ENCODE measurements around the gene PIPOX. TPM values are rescaled to one million over a fixed set of nuclear protein-coding genes. Genes with fewer than 3 reads are reported as not detected.

The PIPOX gene, protein sequence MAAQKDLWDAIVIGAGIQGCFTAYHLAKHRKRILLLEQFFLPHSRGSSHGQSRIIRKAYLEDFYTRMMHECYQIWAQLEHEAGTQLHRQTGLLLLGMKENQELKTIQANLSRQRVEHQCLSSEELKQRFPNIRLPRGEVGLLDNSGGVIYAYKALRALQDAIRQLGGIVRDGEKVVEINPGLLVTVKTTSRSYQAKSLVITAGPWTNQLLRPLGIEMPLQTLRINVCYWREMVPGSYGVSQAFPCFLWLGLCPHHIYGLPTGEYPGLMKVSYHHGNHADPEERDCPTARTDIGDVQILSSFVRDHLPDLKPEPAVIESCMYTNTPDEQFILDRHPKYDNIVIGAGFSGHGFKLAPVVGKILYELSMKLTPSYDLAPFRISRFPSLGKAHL
- 1 to 10 TPM; 1.2 to 2.1 TPM for total RNA-seq
- long read RNA-seq, donor 1, partial matches to known transcripts: 0 of 1 reads
- long read RNA-seq, donor 1, other reads (novel, unspliced or antisense): 1 of 1 reads
- long read RNA-seq, donor 2, partial matches to known transcripts: 0 of 1 reads
- long read RNA-seq, donor 2, other reads (novel, unspliced or antisense): 1 of 1 reads

DNA sequence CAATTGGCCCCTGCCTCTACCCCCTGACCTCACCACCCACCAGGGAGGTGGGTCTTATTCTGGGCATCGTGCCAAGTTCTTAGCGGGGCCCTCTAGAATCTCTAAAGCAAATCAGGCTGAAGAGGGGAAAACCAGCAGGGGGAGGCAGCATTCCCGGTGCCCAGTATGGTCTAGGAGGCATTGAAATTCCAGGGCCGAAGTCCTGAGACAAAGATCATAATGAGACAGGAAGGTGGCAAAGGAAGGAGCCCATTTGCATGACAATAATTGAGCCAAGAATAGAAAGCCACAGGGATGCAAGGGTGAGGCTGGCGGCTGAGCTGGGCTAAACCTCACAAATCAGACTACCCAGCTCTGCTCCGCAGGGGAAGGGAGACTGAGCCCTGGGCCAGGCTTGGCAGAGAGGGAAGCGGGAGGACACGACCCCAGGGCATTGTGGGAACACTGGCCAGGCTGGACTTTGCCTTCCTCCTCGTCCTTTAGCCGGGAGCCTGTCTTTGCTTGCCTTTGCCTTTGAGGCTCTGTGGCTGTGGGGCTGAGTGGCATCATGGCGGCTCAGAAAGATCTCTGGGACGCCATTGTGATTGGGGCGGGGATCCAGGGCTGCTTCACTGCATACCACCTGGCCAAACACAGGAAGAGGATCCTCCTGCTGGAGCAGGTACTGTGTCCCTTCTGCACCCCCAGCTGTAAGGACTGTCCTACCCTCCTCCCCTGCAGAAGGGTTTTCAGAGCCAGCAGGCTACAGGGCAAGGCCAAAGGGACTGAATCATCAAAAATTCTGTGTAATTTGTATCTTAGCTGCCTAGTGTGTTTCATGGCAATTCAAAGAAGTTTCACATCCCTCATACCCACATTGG is at the start of gene PIPOX:
PIPOX (plus strand) TSS at position 463 of the 860 bp plus-strand sequence; CDS start at position 548, 85 bp downstream.
- intact Hi-C loops (cut with DNase I): loop anchor here in 1 of 2 donors (1.0 kb wide), 1 partner anchor 35 kb away; no protein-coding TSS in a partner anchor
- DNase-seq (ENCODE audit: low spot score): no peak

DNA sequence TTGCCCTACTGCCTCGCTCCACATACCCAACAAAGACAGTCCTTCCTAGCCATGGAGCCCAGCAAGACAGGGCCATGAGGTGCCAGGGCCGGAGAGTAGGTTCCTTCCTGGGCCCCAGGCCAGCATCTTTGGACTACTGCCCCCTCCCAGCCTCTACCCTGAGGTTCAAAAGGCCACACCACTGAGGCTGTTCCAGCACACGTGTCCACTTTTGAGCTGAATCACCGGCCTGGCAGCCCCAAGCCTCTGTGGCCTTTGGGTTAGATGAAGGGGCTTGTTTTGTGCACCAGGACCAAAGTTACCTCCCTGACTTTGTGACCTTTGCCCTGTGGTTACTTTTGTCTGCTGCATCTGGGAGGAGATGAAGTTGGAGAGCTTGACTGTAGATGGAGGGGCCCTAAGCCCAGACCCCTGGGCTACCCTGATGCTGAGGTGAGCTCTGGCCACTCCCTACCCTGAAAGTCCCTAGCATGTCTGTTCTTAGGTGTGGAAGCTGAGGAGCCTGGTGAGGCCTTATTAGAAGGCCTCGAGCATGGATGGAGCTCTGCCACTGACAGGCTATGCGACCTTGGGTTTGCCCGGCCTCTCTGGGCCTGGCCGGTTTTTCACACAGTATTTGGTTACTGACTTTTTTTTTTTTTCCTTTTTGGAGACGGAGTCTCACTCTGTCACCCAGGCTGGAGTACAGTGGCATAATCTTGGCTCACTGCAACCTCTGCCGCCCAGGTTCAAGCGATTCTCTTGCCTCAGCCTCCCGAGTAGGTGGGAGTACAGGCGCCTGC is 49.1 kb upstream of the PIPOX start:
- no peak for DNase-seq (ENCODE audit: low spot score)
- intact Hi-C loops (cut with DNase I): no loop called here

DNA sequence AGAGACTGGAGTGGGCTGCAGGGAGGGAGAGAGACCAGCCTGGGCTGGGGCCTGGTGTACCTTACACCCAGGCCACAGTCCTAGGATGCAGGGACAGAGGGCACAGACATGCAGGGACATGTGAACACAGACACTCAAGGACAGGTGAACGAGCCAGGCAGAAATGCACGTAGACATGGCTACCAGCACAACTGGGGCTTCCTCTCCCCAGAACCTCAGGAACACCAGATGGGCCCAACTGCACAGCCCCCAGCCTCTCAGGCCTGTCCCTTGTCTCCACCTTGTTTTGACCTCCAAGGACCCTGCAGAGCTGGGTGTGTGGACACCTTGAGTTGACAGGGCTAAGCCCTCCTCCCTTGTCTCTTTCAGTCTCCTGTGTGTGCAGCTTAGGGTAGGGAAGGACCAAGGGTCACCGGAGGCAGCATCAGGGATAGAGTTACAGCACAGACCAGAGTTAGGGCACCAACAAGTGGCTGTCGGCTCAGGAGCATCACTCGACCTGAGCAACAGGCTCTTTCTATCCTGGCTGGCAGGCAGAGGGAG is 46.3 kb upstream of the PIPOX start:
- no peak for DNase-seq (ENCODE audit: low spot score)
- intact Hi-C loops (cut with DNase I): no loop called here

DNA sequence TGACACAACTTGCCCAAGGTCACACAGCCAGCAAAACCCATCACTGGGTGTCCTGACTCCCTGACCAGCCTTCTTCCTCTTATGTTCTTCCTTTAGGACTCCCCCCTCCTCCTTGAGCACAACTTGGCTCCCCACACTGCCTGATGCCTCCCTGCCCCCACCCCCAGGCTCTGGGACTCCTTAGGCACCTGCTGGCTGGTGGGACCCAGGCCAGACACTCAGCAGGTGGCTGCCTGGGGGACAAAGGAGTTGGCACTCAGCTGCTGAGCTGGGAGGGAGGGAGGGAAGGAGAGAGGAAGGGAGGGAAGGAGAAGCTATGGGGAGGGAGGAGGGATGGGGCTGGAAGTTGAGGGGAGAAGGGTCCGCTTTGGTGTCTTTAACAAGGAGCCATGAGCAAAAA is 45.1 kb upstream of the PIPOX start:
- intact Hi-C loops (cut with DNase I): no loop called here
- DNase-seq (ENCODE audit: low spot score): no peak

DNA sequence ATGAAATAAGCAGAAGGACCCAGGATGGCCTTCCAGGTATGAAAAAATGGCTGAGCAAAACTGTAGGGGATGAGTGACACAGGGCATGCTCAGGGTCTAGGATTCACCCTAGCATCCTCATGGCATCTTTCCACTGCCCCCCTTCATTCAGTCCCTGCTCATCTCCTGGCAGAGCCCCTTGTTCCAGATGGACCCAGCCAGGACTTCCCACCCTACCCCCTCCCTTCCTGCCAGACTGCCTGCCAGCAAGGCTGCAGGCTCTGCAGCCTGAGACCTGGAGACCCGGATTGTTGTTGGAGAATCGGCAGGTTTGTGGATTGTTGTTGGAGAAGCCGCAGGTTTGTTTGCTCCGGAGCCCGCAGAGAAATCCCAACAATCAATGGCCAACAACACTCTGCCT is 43.7 kb upstream of the PIPOX start:
- intact Hi-C loops (cut with DNase I): no loop called here
- DNase-seq (ENCODE audit: low spot score): no peak

DNA sequence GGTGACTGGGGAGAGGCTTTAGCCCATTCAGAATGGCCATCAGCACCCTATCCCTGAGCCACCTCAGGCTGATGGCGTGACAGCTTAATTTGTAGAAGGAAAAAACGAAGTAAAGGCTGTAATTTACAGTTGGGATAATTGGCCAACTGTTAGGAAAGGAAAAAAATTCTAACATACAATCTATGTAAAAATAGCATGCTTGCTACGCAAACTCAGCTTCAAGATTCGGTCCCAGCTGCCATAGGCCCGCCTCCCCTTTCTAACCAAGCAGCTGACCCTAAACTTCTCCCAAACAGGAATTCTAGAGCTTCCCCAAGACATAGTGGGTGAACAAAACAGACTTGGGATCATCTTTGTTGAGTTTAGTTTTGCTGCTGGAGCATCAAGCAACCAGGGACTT is 42.0 kb upstream of the PIPOX start:
- intact Hi-C loops (cut with DNase I): no loop called here
- no peak for DNase-seq (ENCODE audit: low spot score)

DNA sequence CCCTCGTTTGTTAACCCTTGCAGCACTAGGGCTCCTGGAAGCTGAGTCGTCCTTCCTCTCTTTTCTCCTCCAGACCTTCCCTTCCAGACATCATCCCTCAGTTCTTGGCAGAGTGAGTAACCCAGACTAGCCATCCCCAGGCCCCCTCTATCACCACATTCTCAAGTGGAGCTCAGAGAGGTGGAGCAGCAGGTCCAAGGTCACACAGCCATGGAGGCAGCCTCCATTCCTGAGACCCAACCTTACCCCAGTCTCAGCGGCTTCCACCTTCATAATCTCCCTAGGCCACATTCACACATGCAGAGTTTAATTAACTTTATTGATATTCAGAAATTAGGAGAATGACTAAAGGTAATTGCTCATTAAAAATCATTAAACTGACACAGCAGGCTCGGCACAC is 40.1 kb upstream of the PIPOX start:
- no peak for DNase-seq (ENCODE audit: low spot score)
- intact Hi-C loops (cut with DNase I): no loop called here

DNA sequence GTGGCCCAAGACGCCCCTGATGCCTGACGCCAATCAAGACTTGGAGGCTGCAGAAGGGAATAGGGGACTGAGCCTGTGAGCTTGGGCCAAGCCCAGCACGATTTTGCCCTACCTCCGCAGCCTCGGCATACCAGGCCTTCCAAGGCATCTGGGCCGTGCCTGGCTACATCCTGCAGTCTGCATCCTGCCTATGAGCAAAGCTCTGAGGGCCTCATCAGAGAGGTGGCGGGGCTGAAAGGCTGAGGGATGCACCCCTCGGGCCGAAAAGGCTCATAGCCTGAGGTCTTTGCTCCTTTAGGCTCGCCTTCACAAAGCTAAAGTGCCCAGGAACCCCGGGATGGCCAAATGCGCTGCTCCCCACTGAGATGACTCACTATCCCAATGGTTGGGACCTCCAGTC is 39.7 kb upstream of the PIPOX start:
- no peak for DNase-seq (ENCODE audit: low spot score)
- intact Hi-C loops (cut with DNase I): no loop called here

DNA sequence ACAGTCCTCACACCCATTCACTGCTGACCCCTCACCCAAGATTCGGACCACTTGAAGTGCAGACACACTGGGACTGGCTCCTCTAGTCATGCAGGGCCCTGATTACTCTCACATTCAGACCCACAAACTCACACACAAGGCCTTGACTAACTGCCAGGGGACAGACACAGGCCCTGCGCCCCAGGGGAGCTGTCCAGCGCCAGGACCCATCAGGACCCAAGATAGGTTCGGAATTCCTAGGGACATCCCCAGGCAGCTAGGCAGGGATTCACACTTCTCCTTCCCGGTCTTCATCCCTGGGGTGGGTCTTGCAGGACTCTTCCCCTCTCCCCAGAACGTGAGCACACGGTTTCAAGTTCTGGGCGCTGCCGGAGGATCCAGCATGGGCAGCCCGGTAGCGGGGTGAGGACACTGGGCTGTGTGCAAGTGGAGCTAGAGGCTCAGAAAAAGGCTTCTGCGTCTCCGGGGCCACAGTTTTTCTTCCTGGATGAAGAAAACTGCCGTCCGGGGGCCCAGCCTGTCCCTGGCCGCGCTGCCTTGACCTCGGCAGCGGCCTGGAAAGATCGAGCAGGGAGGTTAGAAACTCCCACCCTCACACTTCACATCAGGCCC is 38.8 kb upstream of the PIPOX start:
- intact Hi-C loops (cut with DNase I): no loop called here
- no peak for DNase-seq (ENCODE audit: low spot score)

DNA sequence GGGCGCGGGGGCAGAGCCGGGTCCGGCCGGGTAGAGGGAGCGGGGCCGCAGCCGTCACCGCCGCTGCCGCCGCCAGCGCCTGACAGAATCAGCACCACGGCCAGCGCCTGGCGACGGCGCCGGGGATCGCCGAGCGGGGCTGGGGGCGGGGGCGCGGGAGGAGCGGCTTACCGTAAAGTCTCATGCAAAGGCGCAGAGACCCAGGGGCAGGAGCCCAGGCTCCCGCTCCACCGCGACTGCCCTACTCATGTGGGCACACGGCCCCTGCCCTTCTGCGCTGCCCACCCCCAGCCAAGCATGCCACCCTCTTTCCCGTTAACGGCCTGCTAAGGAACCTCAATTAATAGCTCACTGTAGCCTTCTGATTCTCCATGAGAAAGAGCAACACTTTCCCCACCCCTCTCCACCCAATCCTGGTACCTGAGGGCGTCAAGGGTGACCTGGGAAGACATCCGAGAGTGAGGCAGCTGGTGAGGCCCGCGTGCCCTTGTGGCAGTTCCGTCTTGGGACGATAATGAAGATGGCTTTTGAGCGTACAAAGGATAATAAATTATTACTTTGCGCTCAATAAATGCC is 36.9 kb upstream of the PIPOX start, which contains the start of gene SEZ6:
SEZ6 (minus strand) TSS at position 98 of the 576 bp plus-strand sequence. CDS start 164 bp downstream, outside the sequence.
- DNase-seq (ENCODE audit: low spot score): peak; percentile 92
- intact Hi-C loops (cut with DNase I): loop anchor here in 1 of 2 donors (5.0 kb wide), 1 partner anchor 296 kb away; no protein-coding TSS in a partner anchor

DNA sequence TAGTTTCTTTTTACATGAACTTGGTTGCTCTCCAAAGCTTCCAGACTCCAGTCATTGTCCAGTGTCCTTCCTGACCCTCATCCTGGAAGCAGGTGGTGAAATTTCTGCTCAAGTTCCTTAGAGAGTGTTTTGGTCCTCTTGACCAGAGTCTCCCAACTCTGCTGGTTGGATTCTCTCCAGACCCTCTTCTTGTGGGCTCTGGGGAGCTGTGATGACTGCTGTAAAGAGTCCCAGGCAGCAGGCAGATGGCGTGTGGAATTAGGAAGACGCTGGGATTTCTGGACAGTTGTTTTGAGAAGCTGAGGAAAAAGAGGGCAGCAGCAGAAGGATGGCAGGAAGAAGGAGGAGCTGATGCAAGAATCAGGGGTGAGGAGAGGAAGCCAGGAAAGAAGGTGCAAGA is 35.5 kb upstream of the PIPOX start:
- no peak for DNase-seq (ENCODE audit: low spot score)
- intact Hi-C loops (cut with DNase I): loop anchor here in 1 of 2 donors (5.0 kb wide), 1 partner anchor 295 kb away; no protein-coding TSS in a partner anchor

DNA sequence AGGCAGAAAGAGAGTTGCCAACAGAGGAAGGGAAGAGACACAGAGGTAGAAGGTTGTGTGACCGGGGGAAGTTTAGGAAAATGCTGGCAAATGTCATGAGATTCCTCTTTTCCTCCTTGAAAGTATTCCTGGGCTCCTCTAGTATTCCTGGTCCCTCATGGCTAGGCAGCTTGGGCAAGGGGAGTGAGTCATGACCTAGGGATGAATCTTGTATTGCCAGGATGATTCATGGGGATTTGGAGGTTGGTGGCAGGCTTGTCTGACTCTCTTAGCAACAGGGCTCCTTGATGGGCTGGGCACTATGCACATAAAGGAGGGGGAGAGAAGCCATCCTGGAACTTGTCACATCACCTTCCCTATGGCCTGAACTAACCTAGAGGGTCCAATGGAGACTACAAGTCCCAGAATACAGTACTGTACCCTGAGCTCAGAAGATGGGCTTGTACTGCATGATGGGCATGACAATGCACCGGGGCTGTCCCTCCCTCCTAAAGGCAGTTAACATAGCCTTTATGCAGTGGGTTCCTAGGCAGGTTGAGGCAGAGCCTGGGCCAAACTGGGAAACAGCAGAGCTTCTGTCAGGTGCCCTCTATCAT is 35.0 kb upstream of the PIPOX start:
- no peak for DNase-seq (ENCODE audit: low spot score)
- intact Hi-C loops (cut with DNase I): loop anchor here in 1 of 2 donors (5.0 kb wide), 1 partner anchor 294 kb away; no protein-coding TSS in a partner anchor

DNA sequence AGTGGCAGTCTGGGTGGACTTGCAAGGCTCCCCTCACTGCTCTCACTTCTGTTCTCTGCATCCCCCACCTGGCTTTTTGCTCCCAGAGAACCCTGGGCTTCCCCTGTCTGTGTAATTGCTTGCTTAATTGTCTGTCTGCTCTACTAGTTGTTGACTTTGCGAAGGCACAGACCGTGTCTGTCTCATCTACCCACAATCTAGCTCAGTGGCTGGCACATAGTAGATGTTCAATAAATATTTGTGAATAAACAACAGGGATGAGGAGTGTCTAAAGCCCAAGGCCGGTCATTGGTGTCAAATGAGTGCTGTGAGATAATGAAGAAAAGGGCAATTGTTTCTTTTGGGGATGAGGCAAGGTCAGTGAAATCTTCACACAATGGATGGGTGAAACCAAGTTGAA is 34.4 kb upstream of the PIPOX start:
- intact Hi-C loops (cut with DNase I): loop anchor here in 1 of 2 donors (5.0 kb wide), 1 partner anchor 294 kb away; no protein-coding TSS in a partner anchor
- DNase-seq (ENCODE audit: low spot score): no peak

DNA sequence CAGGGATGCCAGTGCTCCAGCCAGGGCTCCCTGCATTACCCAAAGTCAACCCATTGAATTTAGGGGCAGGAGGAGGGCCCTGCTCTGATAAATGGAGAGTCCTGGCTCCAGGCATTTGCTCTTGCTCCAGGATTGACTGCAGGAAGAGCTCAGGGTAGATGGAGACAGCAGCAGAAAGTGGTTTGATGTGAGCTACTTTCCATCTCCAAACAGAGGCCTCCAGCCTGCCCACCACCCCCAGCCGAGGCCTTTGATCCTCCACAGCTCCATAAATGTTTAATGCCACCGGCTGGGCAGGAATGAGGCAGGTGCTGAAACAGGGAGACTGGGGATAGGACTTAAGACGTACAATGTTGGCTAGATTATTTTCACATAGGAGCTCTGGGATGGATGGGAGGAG is 32.8 kb upstream of the PIPOX start:
- intact Hi-C loops (cut with DNase I): no loop called here
- DNase-seq (ENCODE audit: low spot score): peak; percentile 48

DNA sequence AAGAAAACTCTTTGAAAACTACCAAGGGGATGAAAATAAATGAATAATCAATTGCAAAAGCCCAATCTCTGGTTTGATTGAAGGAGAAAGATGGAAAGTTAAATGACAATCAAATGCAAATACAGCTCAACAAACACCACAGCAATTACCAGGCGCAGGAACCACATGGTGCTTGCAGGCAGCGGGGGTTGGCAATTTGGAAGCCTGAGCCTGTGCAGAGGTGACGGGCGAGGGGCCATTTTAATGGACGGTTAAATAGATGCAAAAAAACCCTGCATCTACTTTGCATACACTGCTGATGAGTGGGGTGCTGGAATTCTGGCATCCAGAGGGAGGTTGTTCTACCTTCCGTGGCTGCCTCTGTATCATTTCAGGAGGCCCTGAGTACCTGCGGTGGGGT is 32.4 kb upstream of the PIPOX start:
- intact Hi-C loops (cut with DNase I): no loop called here
- peak; percentile 44 for DNase-seq (ENCODE audit: low spot score)

DNA sequence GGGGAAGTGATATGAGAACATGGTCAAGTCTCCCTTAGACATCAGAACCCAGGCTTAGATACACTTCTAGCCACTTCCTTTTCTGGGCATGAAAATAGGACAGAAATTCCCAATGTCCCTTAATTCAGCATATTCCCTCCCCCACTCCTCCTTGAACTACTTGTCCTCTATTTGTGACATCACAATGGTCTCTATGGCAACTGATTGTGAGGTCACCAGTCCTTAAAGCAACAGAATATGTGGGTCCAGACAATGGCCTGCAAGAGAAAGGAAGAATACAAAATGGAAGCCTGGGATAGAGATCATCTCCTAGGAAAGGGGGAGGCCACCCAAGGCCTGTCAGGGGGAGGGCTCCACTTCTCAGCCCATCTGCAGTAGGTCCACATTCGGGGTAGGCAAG is 30.4 kb upstream of the PIPOX start:
- DNase-seq (ENCODE audit: low spot score): no peak
- intact Hi-C loops (cut with DNase I): no loop called here

DNA sequence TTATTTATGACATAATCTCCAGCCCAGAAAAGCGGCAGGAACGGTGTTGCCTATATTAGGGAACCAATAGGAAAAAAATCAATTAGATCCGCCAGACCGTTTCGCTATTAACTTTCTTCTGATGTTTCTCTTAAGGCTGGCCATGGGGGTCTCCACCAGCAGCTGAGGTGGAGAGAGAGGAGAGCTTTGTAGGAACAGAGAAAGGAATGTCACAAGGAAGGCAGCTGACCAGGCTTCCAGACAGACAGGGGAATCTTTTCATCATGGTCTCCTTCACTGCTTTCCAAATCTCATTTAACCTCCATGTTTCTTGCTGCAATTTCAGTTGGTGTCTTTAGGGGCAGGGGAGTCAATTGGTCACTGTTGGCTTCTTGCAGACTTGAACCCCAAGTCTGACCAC is 28.2 kb upstream of the PIPOX start:
- no peak for DNase-seq (ENCODE audit: low spot score)
- intact Hi-C loops (cut with DNase I): no loop called here
